Stimulated activated CD8-positive, alpha-beta memory T cell treated with anti-CD3 and anti-CD28 coated beads, Interleukin-4, amount 100 ng/mL, for 24 hours (primary cell): ENCODE data around the gene TXLNA.

Experiments
- DNase-seq: peaks from one replicate; pipeline ENCODE4 v3.0.0-alpha.2; 2020; ENCODE audit warnings: low read depth

TXLNA gene

GRCh38 chr1:32186077-32186476, 6.6 kb downstream of the TXLNA start:
- no peak for DNase-seq

- DNase-seq: no peak
These were observed 7.0 kb downstream of the TXLNA start for GRCh38 chr1:32186491-32186890.

- no peak for DNase-seq
These were observed 8.4 kb downstream of the TXLNA start for GRCh38 chr1:32187850-32188249.

GRCh38 chr1:32192220-32192948, 12.9 kb downstream of the TXLNA start:
- no peak for DNase-seq

- no peak for DNase-seq
These were observed 15.5 kb downstream of the TXLNA start for GRCh38 chr1:32194984-32195383.

- no peak for DNase-seq
These were observed 16.1 kb downstream of the TXLNA start for GRCh38 chr1:32195531-32195930.

- no peak for DNase-seq
These were observed 16.7 kb downstream of the TXLNA start for GRCh38 chr1:32195972-32196823.

GRCh38 chr1:32197074-32197473, 17.6 kb downstream of the TXLNA start:
- DNase-seq: no peak

GRCh38 chr1:32197837-32198236, 18.4 kb downstream of the TXLNA start:
- no peak for DNase-seq

- DNase-seq: no peak
These were observed 19.0 kb downstream of the TXLNA start for GRCh38 chr1:32198237-32199042.

- DNase-seq: no peak
These were observed 19.7 kb downstream of the TXLNA start for GRCh38 chr1:32199043-32199716.

- DNase-seq: no peak
These were observed 20.2 kb downstream of the TXLNA start for GRCh38 chr1:32199717-32200072.

- peak; percentile 40 for DNase-seq
These were observed 20.9 kb downstream of the TXLNA start, which contains the start of gene CCDC28B for GRCh38 chr1:32200226-32201010. Gene CCDC28B (plus strand): TSS chr1:32200595. CDS start chr1:32201936, 1,341 bp downstream.

- peak; percentile 77 for DNase-seq
These were observed 21.8 kb downstream of the TXLNA start for GRCh38 chr1:32201011-32201855.

GRCh38 chr1:32204943-32205361, 25.5 kb downstream of the TXLNA start:
- DNase-seq: no peak

GRCh38 chr1:32205401-32206370, 26.2 kb downstream of the TXLNA start, which contains the start of gene IQCC:
Gene IQCC (plus strand): TSS chr1:32205671. CDS start chr1:32205682, 11 bp downstream.
- peak; percentile 76 for DNase-seq

GRCh38 chr1:32208469-32208868, 29.0 kb downstream of the TXLNA start:
- no peak for DNase-seq

GRCh38 chr1:32208891-32209328, 29.4 kb downstream of the TXLNA start, which contains the start of gene DCDC2B:
Gene DCDC2B (plus strand): TSS chr1:32209089. CDS start chr1:32209094, 5 bp downstream.
- no peak for DNase-seq
